Large intestine (tissue), 3 donors: ENCODE measurements around the gene ASIP. TPM values are rescaled to one million over a fixed set of nuclear protein-coding genes. Genes with fewer than 3 reads are reported as not detected.
A peak's percentile ranks its signal among the peaks of the same experiment; 100 is the strongest.
"Not testable (repeated sequence)": the region's sequence is repeated elsewhere in the genome, so short reads cannot be mapped to it uniquely, and the experiment has no call there.

ENCODE experiments used
- DNase-seq, 2 donors: peaks; one replicate each; pipeline versions ENCODE4 v3.0.0 to v3.0.0-alpha.2; 2013
- H3K27ac ChIP-seq: one replicate; pipeline ENCODE4 v1.5.1; 2013; ENCODE audit warnings: low read length
- H3K27me3 ChIP-seq: 2 replicates; pipeline ENCODE4 v1.6.1; 2013; ENCODE audit warnings: low read length; ENCODE audit not compliant: control insufficient read depth, insufficient read depth
- H3K36me3 ChIP-seq: 2 replicates; pipeline ENCODE4 v1.6.1; 2013; ENCODE audit warnings: low read length; ENCODE audit not compliant: control insufficient read depth, insufficient read depth
- H3K4me1 ChIP-seq: one replicate; pipeline ENCODE4 v1.6.1; 2013; ENCODE audit warnings: low read length; ENCODE audit not compliant: control insufficient read depth, insufficient read depth
- H3K4me3 ChIP-seq: one replicate; pipeline ENCODE4 v1.5.1; 2013; ENCODE audit warnings: low read length
- H3K9me3 ChIP-seq: one replicate; pipeline ENCODE4 v1.6.1; 2013; ENCODE audit warnings: mild to moderate bottlenecking, low read depth, low read length, moderate library complexity; ENCODE audit not compliant: control insufficient read depth
- WGBS: methylation state at CpG from one replicate; pipeline ENCODE4 v1.1.5; 2013; ENCODE audit warnings: low lambda C conversion rate; ENCODE audit not compliant: insufficient coverage; 5-methylcytosine and 5-hydroxymethylcytosine counted together
- polyA plus RNA-seq: library from polyadenylated mRNA; unstranded; fragments of 120-200 nt; gene quantifications from one replicate; pipeline ENCODE4 v1.2.1, GENCODE V29; 2013

ASIP gene
- polyA plus RNA-seq, 1 donor: 0.27 TPM

DNA sequence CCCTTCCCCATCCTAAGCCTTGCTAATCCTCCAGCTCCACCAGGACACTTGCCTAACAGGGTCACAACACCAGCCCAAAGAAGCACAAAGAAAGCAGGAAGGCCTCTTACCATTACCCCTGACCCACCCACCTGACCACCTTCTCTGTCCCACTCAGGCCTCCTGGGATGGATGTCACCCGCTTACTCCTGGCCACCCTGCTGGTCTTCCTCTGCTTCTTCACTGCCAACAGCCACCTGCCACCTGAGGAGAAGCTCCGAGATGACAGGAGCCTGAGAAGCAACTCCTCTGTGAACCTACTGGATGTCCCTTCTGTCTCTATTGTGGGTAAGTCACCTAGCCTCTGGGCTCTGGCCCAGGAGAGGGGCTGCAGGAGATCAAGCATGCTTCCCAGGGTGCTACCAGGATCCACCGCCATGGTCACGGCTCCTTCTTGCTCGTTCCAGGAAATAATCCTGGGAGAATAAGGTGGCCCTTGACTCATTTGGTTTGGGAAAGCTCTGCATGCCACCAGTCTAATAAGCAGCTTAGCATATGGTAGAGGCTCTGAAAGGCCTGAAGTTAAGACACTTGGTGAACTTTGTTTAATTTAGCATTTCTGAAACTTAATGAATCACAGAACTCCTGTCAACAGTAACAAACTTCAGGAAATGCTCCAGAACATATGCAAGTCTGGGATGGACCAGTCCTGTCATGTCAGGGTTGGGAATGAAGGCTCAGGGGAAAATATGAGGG is 19.2 kb downstream of the ASIP start:
- Histone ChIP-seq H3K27ac (no peak overlapping the region), H3K4me1 (no peaks in the 10 kb centered on the region), H3K4me3 (no peak overlapping the region), H3K27me3 (no peaks in the 10 kb centered on the region), H3K9me3 (no peaks in the 10 kb centered on the region), H3K36me3 (no peaks in the 10 kb centered on the region)
- DNase-seq: no peak
- no CpG with 5 or more reads among the region's 5 CpGs for WGBS

DNA sequence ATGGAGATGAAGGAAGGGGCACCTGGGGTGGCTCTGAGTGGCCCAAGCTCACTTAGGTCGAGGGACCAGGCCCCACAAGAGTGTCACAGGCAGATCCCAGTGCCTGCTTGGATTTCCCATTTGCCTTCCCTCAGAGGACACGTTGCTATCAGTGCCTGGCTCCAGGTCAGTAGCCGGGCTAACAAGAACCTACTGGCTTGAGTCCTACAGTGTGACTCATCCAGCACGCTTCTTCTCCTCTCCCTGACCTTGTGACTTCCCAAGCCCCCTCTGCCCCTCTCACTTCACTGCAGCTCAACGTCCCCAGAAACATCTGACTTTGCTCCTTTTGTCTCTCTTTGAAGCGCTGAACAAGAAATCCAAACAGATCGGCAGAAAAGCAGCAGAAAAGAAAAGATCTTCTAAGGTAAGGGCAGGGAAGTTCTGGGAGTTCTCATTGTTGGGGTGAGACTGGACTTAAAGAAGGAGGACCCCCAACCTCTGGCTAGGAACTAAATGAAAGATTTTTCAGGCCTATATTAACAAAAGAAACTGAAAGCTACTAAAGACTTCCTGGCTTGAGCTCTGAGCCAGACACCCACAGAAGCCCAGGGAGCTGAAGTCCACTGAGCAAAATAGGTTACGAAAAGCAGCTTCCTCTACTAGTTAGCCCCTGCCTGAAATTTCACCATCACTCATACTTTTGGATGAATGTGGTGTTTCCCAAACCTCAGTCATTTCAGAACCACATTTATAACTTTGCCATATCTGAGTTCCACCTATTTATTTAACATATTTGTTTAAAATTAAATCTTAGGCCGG is 21.5 kb downstream of the ASIP start:
- H3K27me3 ChIP-seq: no peaks in the 10 kb centered on the region
- H3K27ac ChIP-seq: no peak overlapping the region
- H3K36me3 ChIP-seq: no peaks in the 10 kb centered on the region
- H3K4me1 ChIP-seq: no peaks in the 10 kb centered on the region
- peak in 1 of 2 donors; percentile 34 for DNase-seq
- no peaks in the 10 kb centered on the region for H3K9me3 ChIP-seq
- no CpG with 5 or more reads among the region's 9 CpGs for WGBS
- no peak overlapping the region for H3K4me3 ChIP-seq

DNA sequence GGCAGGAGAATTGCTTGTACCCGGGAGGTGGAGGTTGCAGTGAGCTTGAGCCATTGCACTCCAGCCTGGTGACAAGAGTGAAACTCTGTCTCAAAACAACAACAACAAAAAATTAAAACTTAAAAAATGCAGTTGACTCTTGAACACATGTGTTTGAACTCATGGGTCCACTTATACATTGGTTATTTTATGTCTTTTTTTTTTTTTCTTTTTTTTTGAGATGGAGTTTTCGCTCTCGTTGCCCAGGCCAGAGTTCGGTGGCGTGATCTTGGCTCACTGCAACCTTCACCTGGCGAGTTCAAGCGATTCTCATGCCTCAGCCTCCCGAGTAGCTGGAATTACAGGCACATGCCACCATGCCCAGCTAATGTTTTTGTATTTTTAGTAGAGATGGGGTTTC is 22.2 kb downstream of the ASIP start:
- H3K4me3 ChIP-seq, DNase-seq, H3K27me3 ChIP-seq, H3K27ac ChIP-seq, H3K36me3 ChIP-seq, H3K9me3 ChIP-seq, H3K4me1 ChIP-seq: not testable (repeated sequence)
- 88% methylated on average over 3 of the region's 8 CpGs for WGBS

DNA sequence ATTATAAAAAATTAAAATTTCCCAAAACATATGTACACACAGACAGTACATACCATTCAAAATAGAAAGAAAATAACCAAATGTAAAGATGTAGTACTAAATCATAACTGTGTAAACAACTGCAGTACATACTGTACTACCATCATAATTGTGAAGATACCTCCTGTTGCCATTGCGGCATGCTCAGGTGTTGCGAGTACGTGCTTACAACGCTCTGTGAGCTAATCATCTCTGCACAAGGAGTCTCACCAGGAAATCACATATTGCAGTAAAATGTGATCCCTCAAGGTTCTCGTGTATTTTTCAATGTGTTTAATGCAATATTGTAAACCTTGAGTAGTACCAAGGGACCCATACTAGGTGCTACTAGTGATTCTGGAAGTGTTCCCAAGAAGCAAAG is 22.9 kb downstream of the ASIP start:
- H3K27me3 ChIP-seq: no peaks in the 10 kb centered on the region
- DNase-seq: no peak
- H3K36me3 ChIP-seq: no peaks in the 10 kb centered on the region
- H3K27ac ChIP-seq: no peak overlapping the region
- no peak overlapping the region for H3K4me3 ChIP-seq
- H3K4me1 ChIP-seq: peaks cover 2% of the 10 kb centered on the region
- WGBS: no CpG with 5 or more reads among the region's 5 CpGs
- peaks cover 3% of the 10 kb centered on the region for H3K9me3 ChIP-seq

DNA sequence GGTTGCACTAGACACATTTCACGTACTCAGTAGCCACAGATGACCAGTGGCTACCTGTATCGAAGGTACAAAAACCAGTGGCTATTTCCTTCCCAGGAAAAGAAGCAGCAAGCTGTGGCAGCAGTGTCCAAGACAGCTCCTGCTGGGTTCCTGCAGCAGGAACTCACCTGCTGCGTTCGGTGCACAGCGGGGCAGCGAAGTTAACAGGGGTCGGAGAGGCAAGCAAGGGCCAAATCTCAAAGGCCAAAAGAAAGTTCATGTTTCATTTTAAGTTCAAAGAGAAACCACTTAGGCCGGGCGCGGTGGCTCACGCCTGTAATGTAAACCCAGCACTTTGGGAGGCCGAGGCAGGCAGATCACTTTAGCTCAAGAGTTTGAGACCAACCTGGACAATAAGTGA is 26.9 kb downstream of the ASIP start:
- WGBS: 100% methylated on average over 1 of the region's 12 CpGs
- DNase-seq: no peak
- Histone ChIP-seq H3K9me3 (peaks cover 3% of the 10 kb centered on the region), H3K4me1 (peaks cover 5% of the 10 kb centered on the region), H3K27me3 (no peaks in the 10 kb centered on the region), H3K4me3 (no peak overlapping the region), H3K36me3 (peaks cover 2% of the 10 kb centered on the region), H3K27ac (no peak overlapping the region)

DNA sequence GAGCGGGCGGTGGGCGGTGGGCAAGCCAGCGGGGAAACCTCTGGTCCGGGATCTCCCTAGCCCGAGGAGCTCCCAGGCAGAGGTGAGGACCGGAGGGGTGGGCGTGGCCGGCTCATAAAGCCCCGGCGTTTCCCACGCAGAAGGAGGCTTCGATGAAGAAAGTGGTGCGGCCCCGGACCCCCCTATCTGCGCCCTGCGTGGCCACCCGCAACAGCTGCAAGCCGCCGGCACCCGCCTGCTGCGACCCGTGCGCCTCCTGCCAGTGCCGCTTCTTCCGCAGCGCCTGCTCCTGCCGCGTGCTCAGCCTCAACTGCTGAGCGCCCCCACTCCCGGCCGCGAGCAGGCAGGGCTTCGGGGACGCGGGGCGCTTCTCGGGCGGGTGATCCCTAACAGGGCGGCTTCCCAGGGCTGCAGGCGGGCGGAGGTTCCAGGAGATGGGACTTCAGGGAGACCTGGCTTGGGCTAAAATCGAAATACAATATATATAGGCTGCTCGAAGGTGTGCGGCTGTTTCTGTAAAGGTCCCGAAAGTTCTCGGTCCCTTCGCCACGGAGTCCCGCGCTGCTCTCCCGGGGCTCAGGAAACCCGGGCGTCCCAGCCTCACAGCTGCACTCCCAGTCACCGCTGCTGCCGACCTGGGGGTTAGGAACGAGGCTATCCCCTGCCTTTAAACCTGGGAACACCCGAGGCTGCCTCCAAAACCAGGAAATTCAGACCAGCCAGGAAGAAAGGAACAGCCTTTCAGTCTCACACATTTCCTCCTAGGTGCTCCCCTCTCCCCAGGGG is 27.8 kb downstream of the ASIP start:
- H3K27me3 ChIP-seq: no peaks in the 10 kb centered on the region

DNA sequence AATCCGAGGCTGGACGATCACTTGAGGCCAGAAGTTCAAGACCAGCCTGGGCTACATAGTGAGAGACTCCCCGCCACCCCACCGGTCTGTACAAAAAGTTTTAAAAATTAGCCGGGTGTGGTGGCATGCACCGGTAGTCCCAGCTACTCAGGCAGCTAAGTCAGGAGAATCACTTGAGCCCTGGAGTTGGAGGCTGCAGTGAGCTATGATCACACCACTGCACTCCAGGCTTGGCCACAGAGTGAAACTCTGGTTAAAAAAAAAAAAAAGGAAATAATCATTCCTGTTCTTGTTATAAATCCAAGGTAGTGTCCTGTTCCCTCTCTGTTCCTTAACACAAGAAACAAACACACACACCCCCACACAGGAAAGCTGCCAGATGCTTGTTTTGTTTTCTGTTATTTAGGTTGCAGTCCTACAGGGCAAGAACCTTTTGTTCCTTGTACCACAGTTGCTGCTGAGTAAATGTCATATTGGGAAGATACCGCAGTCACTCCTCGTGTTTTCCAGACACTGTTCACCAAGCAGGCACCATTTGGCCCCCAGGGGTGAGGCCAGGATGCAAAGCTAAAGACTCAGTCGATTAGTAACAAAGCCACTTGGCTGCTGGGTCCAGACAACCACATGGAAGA is 28.9 kb downstream of the ASIP start:
- no CpG with 5 or more reads among the region's 9 CpGs for WGBS
- Histone ChIP-seq H3K27ac (no peak overlapping the region), H3K9me3 (peaks cover 3% of the 10 kb centered on the region), H3K36me3 (peaks cover 16% of the 10 kb centered on the region), H3K27me3 (no peaks in the 10 kb centered on the region), H3K4me3 (no peak overlapping the region), H3K4me1 (peaks cover 5% of the 10 kb centered on the region)
- no peak for DNase-seq

More for the DNA sequence above, 27.8 kb downstream of the ASIP start:
- Histone ChIP-seq H3K9me3 (peaks cover 3% of the 10 kb centered on the region), H3K4me3 (peak overlapping the region; percentile 43), H3K36me3 (peaks cover 7% of the 10 kb centered on the region), H3K27ac (no peak overlapping the region), H3K4me1 (peaks cover 5% of the 10 kb centered on the region)
- no CpG with 5 or more reads among the region's 58 CpGs for WGBS
- peak; percentile 10 to 61 for DNase-seq

DNA sequence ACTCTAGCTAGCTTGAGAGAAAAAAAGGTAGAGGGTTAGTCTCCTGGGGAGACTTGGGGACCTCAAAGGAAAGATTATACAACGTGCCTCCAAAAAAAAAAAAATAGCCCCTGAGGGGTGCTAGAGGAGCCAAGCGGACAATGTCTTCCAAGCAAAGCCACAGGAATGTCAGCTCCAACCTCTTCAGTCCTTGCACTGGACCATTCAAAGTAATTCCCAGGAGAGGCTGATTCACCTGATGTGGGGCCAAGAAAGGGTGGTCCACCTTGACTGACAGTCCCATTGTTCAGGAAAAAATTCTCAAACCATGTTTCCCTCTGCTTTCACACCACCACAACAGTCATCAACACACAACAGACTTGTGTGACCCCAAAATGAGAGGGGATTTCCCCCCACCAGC is 30.7 kb downstream of the ASIP start:
- peaks cover 5% of the 10 kb centered on the region for H3K4me1 ChIP-seq
- WGBS: no CpG with 5 or more reads among the region's 2 CpGs
- peaks cover 27% of the 10 kb centered on the region for H3K36me3 ChIP-seq
- no peaks in the 10 kb centered on the region for H3K27me3 ChIP-seq
- no peak overlapping the region for H3K4me3 ChIP-seq
- H3K27ac ChIP-seq: no peak overlapping the region
- peaks cover 3% of the 10 kb centered on the region for H3K9me3 ChIP-seq
- no peak for DNase-seq

DNA sequence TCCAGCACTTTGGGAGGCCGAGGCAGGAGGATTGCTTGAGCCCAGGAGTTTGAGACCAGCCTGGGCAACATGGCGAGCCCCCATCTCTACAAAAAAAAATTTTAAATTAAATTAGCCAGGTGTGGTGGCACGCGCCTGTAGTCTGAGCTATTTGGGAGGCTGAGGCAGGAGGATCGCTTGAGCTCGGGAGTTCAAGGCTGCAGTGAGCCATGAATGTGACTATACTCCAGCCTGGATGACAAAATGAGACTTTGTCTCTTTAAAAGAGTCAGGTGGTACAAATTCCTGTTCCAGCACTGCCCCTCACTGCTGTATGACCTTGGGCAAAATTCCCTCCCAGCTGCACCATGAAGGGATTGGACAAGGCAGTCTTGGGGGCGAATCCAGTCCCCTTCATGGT is 33.5 kb downstream of the ASIP start:
- Histone ChIP-seq H3K36me3 (peaks cover 45% of the 10 kb centered on the region), H3K4me3 (no peak overlapping the region), H3K4me1 (no peaks in the 10 kb centered on the region), H3K27ac (no peak overlapping the region), H3K27me3 (no peaks in the 10 kb centered on the region), H3K9me3 (no peaks in the 10 kb centered on the region)
- WGBS: 100% methylated on average over 3 of the region's 7 CpGs
- DNase-seq: no peak

DNA sequence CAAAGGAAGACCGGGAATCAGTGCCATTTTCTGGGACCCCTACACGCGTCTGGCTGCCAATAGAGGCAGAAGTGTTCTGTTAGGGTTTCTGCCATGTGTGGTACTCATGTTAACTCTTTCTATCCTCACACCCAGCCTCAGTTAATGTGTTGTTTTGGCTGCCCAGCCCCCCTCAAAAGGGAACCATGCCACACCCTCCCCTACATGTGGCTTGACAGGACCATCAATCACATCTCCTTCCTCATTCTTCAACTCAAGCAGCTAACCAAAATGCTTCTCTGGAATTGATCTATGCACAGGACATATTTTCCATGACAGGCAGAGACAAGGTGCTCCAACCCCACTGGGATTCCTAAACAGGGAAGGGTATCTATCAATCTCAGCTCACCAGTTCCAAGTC is 40.0 kb downstream of the ASIP start:
- no peaks in the 10 kb centered on the region for H3K9me3 ChIP-seq
- H3K4me1 ChIP-seq: no peaks in the 10 kb centered on the region
- no peak overlapping the region for H3K27ac ChIP-seq
- H3K27me3 ChIP-seq: no peaks in the 10 kb centered on the region
- no peak for DNase-seq
- WGBS: no CpG with 5 or more reads among the region's 3 CpGs
- peaks cover 80% of the 10 kb centered on the region for H3K36me3 ChIP-seq
- H3K4me3 ChIP-seq: no peak overlapping the region
